NCI-H1048 (cell line): ENCODE data around the gene COTL1.

Experiments used
- DNase-seq: peaks from one replicate; lab custom pipeline; 2025; lab: John Stamatoyannopoulos, UW

The COTL1 gene

DNA sequence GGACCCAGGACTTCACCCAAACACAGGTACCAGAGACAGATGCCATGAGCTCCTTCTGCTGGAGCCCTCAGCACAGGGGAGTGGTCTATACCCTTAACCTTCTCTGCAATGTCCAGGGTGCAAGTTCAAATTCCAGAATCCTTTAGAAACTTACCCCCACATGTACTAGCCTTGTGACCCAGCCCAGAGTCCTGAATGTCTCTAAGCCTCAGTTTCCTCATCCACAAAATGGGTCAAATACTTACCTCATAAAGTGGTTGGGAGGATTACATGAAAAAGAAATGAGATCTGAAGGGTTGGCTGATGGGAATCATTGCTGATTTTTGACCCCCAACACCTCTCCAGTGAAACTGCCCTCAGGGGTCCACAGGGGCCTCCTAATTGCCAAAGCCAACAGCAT lies 21.7 kb downstream of the COTL1 start:
- no peak for DNase-seq

DNA sequence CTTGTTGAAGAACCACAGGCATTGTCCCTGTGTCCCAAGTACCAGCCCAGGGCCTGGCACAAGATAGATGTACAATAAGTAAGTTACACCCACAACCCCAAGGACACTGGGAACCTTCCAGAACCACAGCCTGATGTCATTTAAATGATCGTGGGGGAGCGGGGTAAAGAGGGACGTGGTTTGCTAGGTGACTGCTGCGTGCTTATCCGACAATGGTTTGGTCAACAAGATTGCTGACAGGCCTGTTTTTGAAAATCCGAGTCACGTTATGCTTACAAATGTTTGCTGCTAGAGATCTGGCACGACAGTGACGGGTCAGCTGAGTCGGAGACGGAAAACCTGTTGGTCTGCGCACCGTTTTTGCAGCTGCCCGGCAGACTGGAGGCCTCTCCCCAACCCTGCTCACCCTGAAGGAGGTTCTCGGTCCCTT lies 22.8 kb downstream of the COTL1 start:
- DNase-seq: no peak

GRCh38 chr16:84594725-84595038 lies 23.2 kb downstream of the COTL1 start:
- DNase-seq: no peak

DNA sequence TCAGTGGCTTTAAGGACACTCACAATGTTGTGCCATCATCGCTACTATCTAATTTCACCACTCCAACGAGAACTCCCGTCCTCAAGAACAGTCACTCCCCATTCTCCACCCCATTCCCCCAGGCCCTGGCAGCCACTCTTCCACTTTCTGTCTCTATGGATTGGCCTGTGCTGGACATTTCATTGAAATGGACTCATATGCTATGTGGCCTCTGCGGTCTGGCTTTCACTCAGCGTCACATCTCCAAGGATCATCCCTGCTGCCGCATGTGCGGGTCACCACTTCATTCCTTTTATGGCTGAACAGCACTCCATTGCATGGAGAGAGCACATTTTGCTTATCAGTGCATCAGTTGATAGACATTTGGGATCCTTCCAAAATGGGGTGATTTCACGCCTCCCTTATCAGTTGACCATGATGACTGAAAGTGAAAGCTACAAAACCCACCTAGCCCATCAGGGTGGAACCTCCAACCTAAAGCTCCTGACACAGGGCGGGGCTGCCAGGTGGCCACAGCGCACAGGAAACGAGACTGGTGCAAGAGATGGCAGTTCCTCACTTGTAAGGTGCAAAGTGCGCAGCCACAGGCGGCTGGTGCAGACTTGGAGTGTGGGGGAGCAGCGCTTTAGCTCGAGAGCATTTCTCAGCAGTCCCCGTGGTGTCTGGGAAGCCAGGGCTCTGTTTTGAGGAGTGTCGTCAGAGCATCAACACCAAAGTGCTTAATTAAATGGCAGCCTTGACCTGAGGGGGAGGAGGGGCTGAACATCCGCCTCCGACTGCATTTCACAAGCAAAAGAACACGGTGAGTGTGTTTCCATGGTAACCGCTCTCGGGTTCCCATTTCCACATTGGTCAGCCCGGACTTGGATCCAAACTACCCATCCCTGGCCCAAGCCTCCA lies 23.8 kb downstream of the COTL1 start:
- no peak for DNase-seq

- no peak for DNase-seq
These were observed 25.2 kb downstream of the COTL1 start for GRCh38 chr16:84592718-84593117.

- no peak for DNase-seq
These were observed 27.7 kb downstream of the COTL1 start for GRCh38 chr16:84589975-84590719.

DNA sequence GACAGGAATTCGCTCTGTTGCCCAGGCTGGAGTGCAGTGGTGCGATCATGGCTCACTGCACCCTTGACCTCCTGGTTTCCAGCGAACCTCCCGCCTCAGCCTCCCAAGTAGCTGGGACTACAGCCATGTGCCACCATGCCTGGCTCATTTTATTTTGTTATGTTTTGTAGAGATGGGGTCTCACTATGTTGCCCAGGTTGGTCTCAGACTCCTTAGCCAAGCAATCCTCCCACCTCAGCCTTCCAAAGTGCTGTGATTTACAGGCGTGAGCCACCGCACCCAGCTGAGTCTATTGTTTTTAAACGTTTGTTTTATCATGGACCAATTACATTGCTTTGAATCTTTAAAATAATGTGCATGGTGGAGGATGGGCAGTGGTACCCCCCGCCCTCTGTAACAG lies 28.9 kb downstream of the COTL1 start:
- no peak for DNase-seq

GRCh38 chr16:84585886-84586285 lies 32.0 kb downstream of the COTL1 start:
- DNase-seq: no peak

GRCh38 chr16:84585467-84585866 lies 32.4 kb downstream of the COTL1 start:
- no peak for DNase-seq

DNA sequence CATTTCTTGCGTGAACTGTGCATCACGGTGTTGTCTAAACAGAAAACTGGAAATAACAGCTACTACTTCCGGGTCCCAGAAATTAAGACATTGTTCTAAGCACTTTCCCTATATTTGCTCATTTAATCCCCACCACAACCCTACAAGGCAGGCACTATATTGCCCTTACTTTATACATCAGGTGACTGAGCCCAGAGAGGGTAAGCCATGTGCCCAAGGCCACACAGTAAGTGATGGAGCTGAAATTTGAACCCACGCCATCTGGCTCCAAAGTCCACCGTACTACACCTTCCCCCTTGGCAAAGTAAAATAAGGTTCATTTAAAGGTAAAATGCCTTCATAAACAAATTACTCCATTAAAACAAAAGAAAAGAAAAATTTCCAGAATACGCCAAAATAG lies 33.2 kb downstream of the COTL1 start:
- DNase-seq: no peak

DNA sequence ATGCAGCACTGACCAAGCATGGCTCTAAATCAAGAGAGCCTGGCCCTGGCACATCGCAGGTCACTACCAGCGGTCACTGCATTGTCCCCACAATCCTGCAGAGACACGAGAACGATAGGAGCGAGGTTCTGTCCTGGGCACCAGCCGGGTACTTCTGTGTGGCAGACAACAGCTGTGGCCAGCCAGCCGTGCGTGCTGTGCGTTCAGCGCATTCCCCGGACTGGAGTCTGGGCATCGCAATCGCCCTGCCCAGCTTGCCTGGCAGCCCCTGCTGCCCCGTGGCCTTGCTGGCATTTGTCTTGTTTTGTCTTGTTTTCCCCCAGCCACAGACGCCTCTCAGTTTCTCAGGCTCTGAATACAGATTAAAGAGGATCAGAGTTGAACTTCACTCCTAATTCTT lies 33.9 kb downstream of the COTL1 start:
- no peak for DNase-seq

GRCh38 chr16:84582958-84583516 lies 34.8 kb downstream of the COTL1 start:
- no peak for DNase-seq

GRCh38 chr16:84581158-84581557 lies 36.7 kb downstream of the COTL1 start:
- DNase-seq: no peak

- no peak for DNase-seq
These were observed 37.9 kb downstream of the COTL1 start for GRCh38 chr16:84579936-84580335.

DNA sequence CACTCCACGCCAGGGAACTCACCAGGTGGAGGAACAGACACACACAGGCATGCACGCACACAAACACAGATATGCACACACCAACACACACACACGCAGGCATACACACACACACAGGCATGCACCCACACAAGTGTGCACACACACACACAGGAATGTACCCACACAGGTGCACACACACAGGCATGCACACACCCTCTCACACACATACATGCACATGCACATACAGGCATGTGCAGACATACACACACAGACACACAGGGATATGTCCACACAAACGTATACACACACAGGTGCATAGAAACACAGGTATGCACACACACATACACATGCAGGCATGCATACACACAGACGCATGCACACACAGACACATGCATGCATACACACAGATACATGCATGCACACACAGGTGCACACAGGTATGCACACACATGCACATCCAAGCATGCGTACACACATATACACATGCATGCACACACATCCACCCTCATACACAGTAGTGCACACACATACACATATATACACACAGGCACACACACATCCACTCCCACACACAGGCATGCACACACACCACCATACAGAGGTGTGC lies 39.2 kb downstream of the COTL1 start:
- DNase-seq: no peak

DNA sequence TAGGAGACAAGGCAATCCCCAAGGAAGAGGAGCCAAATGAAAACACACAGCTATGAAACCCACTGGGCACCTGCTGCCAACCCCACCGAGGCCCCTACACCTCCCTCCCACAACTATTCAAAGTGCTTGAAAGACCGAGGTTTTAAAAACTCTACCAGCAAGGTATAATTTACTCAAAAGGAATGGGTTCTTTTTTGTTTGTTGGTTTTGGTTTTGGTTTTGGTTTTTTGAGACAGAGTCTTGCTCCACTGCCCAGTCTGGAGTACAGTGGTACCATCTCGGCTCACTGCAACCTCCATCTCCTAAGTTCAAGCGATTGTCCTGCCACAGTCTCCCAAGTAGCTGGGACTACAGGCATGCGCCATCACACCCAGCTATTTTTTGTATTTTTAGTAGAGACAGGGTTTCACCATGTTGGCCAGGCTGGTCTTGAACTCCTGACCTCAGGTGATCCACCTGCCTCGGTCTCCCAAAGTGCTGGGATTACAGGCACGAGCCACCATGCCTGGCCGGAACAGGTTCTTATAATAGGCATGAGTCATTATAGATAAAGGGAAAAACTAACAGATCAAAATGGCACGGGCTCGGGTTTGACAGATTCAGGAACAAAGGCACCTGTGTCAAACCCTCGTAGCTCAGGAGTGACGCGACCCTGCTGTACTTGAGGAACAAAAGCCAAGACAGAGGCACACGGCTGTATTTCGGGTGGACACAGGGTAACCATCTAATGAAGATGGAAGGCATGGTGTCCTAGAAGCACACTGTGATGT lies 40.7 kb downstream of the COTL1 start:
- no peak for DNase-seq

DNA sequence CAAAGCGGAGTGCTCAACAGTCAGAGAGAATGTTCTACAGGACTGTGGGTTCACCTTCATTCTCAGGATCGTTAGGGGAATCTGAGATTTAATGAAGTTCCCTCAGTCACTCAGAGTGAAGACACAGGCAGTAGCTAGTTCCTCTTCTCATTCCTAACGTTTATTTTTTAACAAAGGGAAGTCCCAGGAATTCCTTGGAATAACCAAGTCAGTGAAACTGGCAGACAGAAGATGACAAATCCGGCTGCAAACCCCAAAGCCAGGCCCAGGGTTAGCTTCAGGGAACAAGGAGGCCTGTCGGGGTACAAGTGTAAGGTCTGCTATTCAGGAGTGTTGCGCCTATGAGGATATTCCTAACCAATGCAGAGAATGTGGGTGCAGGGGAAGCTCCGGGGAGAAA lies 42.0 kb downstream of the COTL1 start:
- DNase-seq: no peak

- DNase-seq: no peak
These were observed 43.7 kb downstream of the COTL1 start for GRCh38 chr16:84574191-84574590.

GRCh38 chr16:84572096-84572495 lies 45.8 kb downstream of the COTL1 start:
- DNase-seq: no peak

DNA sequence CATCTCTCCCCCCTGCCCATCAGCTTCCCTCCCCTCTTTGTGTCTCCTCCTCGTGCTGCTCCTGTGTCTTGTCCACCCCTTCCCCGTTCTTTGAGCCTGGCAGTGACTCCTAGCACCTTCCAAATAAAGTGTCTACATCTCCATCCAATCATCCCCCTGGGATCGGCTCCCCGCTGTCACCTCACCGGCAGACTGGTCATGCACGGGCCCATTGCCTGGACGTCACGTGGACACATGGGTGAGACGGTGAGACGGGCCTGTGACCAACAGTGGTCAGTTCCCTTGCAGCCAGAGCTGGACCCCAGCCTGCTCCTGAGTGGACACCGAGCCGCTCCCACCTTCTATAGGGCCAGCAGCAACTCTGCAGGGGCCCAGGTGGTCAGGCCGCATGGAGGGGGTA lies 46.4 kb downstream of the COTL1 start:
- DNase-seq: no peak

DNA sequence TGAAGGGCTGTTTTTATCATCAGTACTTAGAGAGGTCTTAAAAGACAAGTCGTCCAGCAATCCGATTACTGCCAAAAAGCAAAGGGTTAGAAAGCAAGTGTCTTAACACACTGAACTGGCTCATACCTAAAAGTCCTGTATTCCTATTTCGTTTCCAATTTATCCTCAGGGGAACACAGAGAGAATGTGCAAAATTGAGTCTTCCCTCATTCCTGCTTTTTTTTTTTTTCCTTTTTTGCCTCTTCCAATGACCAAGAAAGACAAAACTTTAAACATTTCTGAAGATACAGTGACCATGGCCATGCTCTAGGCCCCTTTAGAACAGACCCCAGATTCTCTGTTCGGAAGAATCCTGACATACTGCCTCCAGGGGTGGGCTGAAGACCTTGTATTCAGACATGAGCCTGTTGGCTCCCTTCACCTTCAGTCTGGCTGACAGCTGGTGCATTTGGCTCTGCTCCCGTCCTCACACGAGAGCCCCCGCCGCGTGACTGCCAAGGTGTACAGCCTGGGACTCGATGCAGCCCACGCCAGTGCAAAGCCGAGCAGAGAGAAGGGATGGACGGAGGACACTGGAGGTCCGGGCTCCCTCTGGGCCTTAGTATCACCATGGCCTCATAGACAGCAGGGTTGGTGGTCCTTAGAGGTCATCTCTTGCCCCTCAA lies 47.0 kb downstream of the COTL1 start:
- DNase-seq: no peak
